ENCODE results near the gene CFAP61. TPM values are rescaled to one million over a fixed set of nuclear protein-coding genes. Genes with fewer than 3 reads are reported as not detected.

Gene CFAP61
- total RNA-seq, 4 donors from 2014 or later = 0.18 to 0.80 (median 0.57) TPM

- TF ChIP-seq EP300 (IDR thresholded peaks at IDR 0.05) (no peak), POLR2A (IDR thresholded peaks at IDR 0.05) (no peak), CTCF (IDR thresholded peaks at IDR 0.05) (no peak), POLR2AphosphoS5 (IDR thresholded peaks at IDR 0.05) (no peak)
- H3K27ac ChIP-seq = no peak overlapping the region
- H3K36me3 ChIP-seq = no peaks in the 10 kb centered on the region
- no peak for DNase-seq (ENCODE audit: low spot score in 2 of 2)
- no peaks in the 10 kb centered on the region for H3K4me1 ChIP-seq
- no peak overlapping the region for H3K4me3 ChIP-seq
- WGBS = 93% methylated on average over 3 of the region's 3 CpGs
- H3K27me3 ChIP-seq = no peaks in the 10 kb centered on the region
- no peaks in the 10 kb centered on the region for H3K9me3 ChIP-seq
Observed at GRCh38 chr20:20181322-20181721, 129.0 kb downstream of the CFAP61 start.

- no peaks in the 10 kb centered on the region for H3K4me1 ChIP-seq
- H3K27ac ChIP-seq = no peak overlapping the region
- no peak overlapping the region for H3K4me3 ChIP-seq
- no peaks in the 10 kb centered on the region for H3K36me3 ChIP-seq
- 82% methylated on average over 1 of the region's 1 CpG for WGBS
- no peaks in the 10 kb centered on the region for H3K9me3 ChIP-seq
- H3K27me3 ChIP-seq = no peaks in the 10 kb centered on the region
- TF ChIP-seq EP300 (IDR thresholded peaks at IDR 0.05) (no peak), POLR2A (IDR thresholded peaks at IDR 0.05) (no peak), CTCF (IDR thresholded peaks at IDR 0.05) (no peak), POLR2AphosphoS5 (IDR thresholded peaks at IDR 0.05) (no peak)
- DNase-seq (ENCODE audit: low spot score in 2 of 2) = no peak
Observed at GRCh38 chr20:20184149-20184548, 131.8 kb downstream of the CFAP61 start.

GRCh38 chr20:20184706-20185105 lies 132.4 kb downstream of the CFAP61 start:
- TF ChIP-seq POLR2A (IDR thresholded peaks at IDR 0.05) (no peak), EP300 (IDR thresholded peaks at IDR 0.05) (no peak), CTCF (IDR thresholded peaks at IDR 0.05) (no peak), POLR2AphosphoS5 (IDR thresholded peaks at IDR 0.05) (no peak)
- 81% methylated on average over 2 of the region's 2 CpGs for WGBS
- no peaks in the 10 kb centered on the region for H3K36me3 ChIP-seq

GRCh38 chr20:20188647-20189046 lies 136.3 kb downstream of the CFAP61 start:
- WGBS = 86% methylated on average over 1 of the region's 1 CpG
- no peak for TF ChIP-seq CTCF (IDR thresholded peaks at IDR 0.05)
- no peak for TF ChIP-seq POLR2AphosphoS5 (IDR thresholded peaks at IDR 0.05)
- TF ChIP-seq POLR2A (IDR thresholded peaks at IDR 0.05) = no peak
- TF ChIP-seq EP300 (IDR thresholded peaks at IDR 0.05) = no peak
- Histone ChIP-seq H3K27ac (no peak overlapping the region), H3K9me3 (no peaks in the 10 kb centered on the region), H3K27me3 (no peaks in the 10 kb centered on the region), H3K36me3 (no peaks in the 10 kb centered on the region), H3K4me3 (no peak overlapping the region), H3K4me1 (no peaks in the 10 kb centered on the region)
- DNase-seq (ENCODE audit: low spot score in 2 of 2) = no peak

More at GRCh38 chr20:20184706-20185105, 132.4 kb downstream of the CFAP61 start:
- Histone ChIP-seq H3K27ac (no peak overlapping the region), H3K27me3 (no peaks in the 10 kb centered on the region), H3K9me3 (no peaks in the 10 kb centered on the region), H3K4me3 (no peak overlapping the region), H3K4me1 (no peaks in the 10 kb centered on the region)
- DNase-seq (ENCODE audit: low spot score in 2 of 2) = no peak

GRCh38 chr20:20192366-20192765 lies 140.0 kb downstream of the CFAP61 start:
- no peak for TF ChIP-seq CTCF (IDR thresholded peaks at IDR 0.05)
- TF ChIP-seq EP300 (IDR thresholded peaks at IDR 0.05) = no peak
- no peak for TF ChIP-seq POLR2A (IDR thresholded peaks at IDR 0.05)
- TF ChIP-seq POLR2AphosphoS5 (IDR thresholded peaks at IDR 0.05) = no peak
- Histone ChIP-seq H3K9me3 (no peaks in the 10 kb centered on the region), H3K27ac (no peak overlapping the region), H3K4me1 (no peaks in the 10 kb centered on the region), H3K27me3 (no peaks in the 10 kb centered on the region), H3K4me3 (no peak overlapping the region), H3K36me3 (no peaks in the 10 kb centered on the region)
- no peak for DNase-seq (ENCODE audit: low spot score in 2 of 2)
- WGBS = 74% methylated on average over 6 of the region's 6 CpGs

All from suprapubic skin (tissue), 4 donors.